HepG2 (cell line): ENCODE measurements around the gene ZNF367. TPM values are rescaled to one million over a fixed set of nuclear protein-coding genes. Genes with fewer than 3 reads are reported as not detected.

ENCODE experiments used
- CENPT ChIP-seq: sonication (generic); formaldehyde crosslinking; IDR thresholded peaks from 2 replicates; pipeline ENCODE4 v1.8.0; 2022; ENCODE audit warnings: low read depth, mild to moderate bottlenecking, moderate library complexity, missing genetic modification reagents
- FOXK2 ChIP-seq: fragments of 450-650 bp; IDR thresholded peaks from 2 replicates; pipeline ENCODE4 v1.6.1; 2016
- GPN1 ChIP-seq: sonication (generic); formaldehyde crosslinking; IDR thresholded peaks from 2 replicates; pipeline ENCODE4 v1.5.1; 2020; ENCODE audit warnings: missing genetic modification reagents, borderline replicate concordance
- GTF2F1 ChIP-seq: fragments of 150-350 bp; IDR thresholded peaks from 2 replicates; pipeline ENCODE4 v1.6.1; 2014; ENCODE audit warnings: low read length
- MAFK ChIP-seq, 2 experiments: IDR thresholded peaks in 1 of 2; conservative IDR thresholded peaks in 1 of 2; 2 replicates each; pipeline ENCODE4 v1.6.1; 2011; ENCODE audit warnings: improper control_type of control experiment in 2 of 2, low read length in 2 of 2
- NR2F6 ChIP-seq, 2 experiments: IDR thresholded peaks; 2 replicates each; pipeline ENCODE4 v1.6.1; 2016; ENCODE audit warnings: antibody characterized with exemption in 1 of 2, mild to moderate bottlenecking in 1 of 2
- SPEN ChIP-seq: sonication (generic); formaldehyde crosslinking; IDR thresholded peaks from 2 replicates; pipeline ENCODE4 v1.5.1; 2020; ENCODE audit warnings: low read depth, mild to moderate bottlenecking, missing genetic modification reagents
- ZNF232 ChIP-seq: sonication (generic); formaldehyde crosslinking; IDR thresholded peaks from 2 replicates; pipeline ENCODE4 v1.4.0; 2020; ENCODE audit warnings: missing genetic modification reagents, borderline replicate concordance
- ZNF326 ChIP-seq: sonication (generic); formaldehyde crosslinking; IDR thresholded peaks from 2 replicates; pipeline ENCODE4 v1.4.0; 2020; ENCODE audit warnings: missing genetic modification reagents, borderline replicate concordance
- ZSCAN22 ChIP-seq: sonication (generic); formaldehyde crosslinking; IDR thresholded peaks from 2 replicates; pipeline ENCODE4 v1.4.0; 2020; ENCODE audit warnings: mild to moderate bottlenecking, missing genetic modification reagents
- polyA plus RNA-seq, 8 experiments: library from polyadenylated mRNA; depleted of rRNA in 3 of 8; stranded (reverse) in 7 of 8; unstranded in 1 of 8; fragments of >200 nt; fragmentation: Illumina TruSeq in 4 of 8; extraction: Trizol in 4 of 8; gene quantifications; 2 replicates each; pipeline versions ENCODE4 v1.2.1 to v1.2.3, GENCODE V29; 2011 to 2016; ENCODE audit warnings: low read depth in 4 of 8, missing spikeins in 1 of 8, mixed read lengths in 1 of 8; ENCODE audit not compliant: insufficient read depth in 1 of 8
- total RNA-seq, 5 experiments: library from RNA; depleted of rRNA; stranded (reverse); fragments of >200 nt; fragmentation: Illumina TruSeq; extraction: Trizol; gene quantifications; 2 replicates each; pipeline ENCODE4 v1.2.3, GENCODE V29; 2016; ENCODE audit warnings: low read depth in 1 of 5
- TF ChIP-seq, protein P1 (sequence below): sonication (generic); formaldehyde crosslinking; IDR thresholded peaks from 2 replicates; pipeline ENCODE4 v1.5.1; 2020; ENCODE audit warnings: mild to moderate bottlenecking, missing genetic modification reagents, borderline replicate concordance
- TF ChIP-seq, protein P2 (sequence below): sonication (generic); formaldehyde crosslinking; IDR thresholded peaks from 2 replicates; pipeline ENCODE4 v1.4.0; 2020; ENCODE audit warnings: missing genetic modification reagents
- TF ChIP-seq, protein P3 (sequence below): sonication (generic); formaldehyde crosslinking; IDR thresholded peaks from 2 replicates; pipeline ENCODE4 v1.4.0; 2020; ENCODE audit warnings: missing genetic modification reagents
- TF ChIP-seq, protein P4 (sequence below): sonication (generic); formaldehyde crosslinking; IDR thresholded peaks from 2 replicates; pipeline ENCODE4 v1.4.0; 2020; ENCODE audit warnings: missing genetic modification reagents, borderline replicate concordance

ZNF367 gene
- total and polyA plus RNA-seq, 2 of the 13 experiments (the other 11 are each of a cell fraction or from before 2014, with no cell fraction given), result 2.9 to 7.7 TPM

DNA sequence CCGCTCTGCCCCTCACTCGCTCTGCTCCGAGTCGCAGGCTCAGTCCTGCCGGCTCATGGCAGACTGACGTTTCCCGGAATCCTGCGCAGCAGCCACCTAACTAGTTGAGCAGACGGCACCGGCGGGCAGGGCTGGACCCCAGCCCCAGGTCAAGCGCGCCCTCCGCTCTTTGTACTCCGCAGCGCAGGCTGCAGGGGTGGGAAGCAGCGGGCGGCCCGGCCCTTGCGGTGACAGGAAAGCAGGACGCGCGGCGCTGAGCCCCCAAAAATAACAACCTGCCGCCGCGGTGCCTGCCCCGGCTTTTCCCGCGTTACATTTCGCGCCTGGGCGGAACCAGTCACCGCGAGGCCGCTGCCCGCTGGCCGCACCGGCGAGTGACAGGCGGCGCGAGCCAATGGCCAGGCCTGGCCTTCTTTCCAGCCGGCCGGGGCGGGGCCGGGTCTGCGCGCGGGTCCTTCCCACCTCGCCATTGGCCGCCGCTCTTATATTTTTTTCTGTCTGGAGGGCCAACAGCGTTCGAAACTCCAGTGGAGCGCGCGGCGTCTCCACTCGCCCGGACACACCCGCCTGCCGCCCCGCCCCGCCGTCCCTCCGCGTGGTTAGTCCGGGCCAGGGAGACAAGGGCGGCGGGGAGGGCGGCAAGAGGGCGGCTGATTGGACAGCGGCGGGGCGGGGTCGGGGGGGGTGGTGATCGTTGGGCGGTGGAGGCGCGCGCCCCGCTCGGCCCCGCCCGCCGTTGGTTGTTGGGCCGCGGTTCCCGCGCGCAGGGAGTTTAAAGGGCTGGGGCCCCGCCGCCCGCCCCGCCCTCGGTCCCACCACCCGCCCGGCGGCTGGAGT is at the start of gene ZNF367 (continued):
- TF ChIP-seq, protein P1, sequence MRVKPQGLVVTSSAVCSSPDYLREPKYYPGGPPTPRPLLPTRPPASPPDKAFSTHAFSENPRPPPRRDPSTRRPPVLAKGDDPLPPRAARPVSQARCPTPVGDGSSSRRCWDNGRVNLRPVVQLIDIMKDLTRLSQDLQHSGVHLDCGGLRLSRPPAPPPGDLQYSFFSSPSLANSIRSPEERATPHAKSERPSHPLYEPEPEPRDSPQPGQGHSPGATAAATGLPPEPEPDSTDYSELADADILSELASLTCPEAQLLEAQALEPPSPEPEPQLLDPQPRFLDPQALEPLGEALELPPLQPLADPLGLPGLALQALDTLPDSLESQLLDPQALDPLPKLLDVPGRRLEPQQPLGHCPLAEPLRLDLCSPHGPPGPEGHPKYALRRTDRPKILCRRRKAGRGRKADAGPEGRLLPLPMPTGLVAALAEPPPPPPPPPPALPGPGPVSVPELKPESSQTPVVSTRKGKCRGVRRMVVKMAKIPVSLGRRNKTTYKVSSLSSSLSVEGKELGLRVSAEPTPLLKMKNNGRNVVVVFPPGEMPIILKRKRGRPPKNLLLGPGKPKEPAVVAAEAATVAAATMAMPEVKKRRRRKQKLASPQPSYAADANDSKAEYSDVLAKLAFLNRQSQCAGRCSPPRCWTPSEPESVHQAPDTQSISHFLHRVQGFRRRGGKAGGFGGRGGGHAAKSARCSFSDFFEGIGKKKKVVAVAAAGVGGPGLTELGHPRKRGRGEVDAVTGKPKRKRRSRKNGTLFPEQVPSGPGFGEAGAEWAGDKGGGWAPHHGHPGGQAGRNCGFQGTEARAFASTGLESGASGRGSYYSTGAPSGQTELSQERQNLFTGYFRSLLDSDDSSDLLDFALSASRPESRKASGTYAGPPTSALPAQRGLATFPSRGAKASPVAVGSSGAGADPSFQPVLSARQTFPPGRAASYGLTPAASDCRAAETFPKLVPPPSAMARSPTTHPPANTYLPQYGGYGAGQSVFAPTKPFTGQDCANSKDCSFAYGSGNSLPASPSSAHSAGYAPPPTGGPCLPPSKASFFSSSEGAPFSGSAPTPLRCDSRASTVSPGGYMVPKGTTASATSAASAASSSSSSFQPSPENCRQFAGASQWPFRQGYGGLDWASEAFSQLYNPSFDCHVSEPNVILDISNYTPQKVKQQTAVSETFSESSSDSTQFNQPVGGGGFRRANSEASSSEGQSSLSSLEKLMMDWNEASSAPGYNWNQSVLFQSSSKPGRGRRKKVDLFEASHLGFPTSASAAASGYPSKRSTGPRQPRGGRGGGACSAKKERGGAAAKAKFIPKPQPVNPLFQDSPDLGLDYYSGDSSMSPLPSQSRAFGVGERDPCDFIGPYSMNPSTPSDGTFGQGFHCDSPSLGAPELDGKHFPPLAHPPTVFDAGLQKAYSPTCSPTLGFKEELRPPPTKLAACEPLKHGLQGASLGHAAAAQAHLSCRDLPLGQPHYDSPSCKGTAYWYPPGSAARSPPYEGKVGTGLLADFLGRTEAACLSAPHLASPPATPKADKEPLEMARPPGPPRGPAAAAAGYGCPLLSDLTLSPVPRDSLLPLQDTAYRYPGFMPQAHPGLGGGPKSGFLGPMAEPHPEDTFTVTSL (CRISPR knock-in tag), result no peak
- TF ChIP-seq GTF2F1, result no peak
- TF ChIP-seq MAFK (conservative IDR thresholded peaks at IDR 0.05 in 1 of 2, IDR thresholded peaks at IDR 0.05 in 1 of 2; ENCODE audit: low read length in 2 of 2), result no peak
- no peak for TF ChIP-seq GPN1 (CRISPR knock-in tag)
- no peak for TF ChIP-seq ZNF326
- peak; percentile 84; the same call in 1 of the 2 replicates for TF ChIP-seq ZNF232
- no peak for TF ChIP-seq FOXK2
- TF ChIP-seq, protein P2, sequence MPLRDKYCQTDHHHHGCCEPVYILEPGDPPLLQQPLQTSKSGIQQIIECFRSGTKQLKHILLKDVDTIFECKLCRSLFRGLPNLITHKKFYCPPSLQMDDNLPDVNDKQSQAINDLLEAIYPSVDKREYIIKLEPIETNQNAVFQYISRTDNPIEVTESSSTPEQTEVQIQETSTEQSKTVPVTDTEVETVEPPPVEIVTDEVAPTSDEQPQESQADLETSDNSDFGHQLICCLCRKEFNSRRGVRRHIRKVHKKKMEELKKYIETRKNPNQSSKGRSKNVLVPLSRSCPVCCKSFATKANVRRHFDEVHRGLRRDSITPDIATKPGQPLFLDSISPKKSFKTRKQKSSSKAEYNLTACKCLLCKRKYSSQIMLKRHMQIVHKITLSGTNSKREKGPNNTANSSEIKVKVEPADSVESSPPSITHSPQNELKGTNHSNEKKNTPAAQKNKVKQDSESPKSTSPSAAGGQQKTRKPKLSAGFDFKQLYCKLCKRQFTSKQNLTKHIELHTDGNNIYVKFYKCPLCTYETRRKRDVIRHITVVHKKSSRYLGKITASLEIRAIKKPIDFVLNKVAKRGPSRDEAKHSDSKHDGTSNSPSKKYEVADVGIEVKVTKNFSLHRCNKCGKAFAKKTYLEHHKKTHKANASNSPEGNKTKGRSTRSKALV, result no peak
- TF ChIP-seq ZSCAN22 (CRISPR knock-in tag), result no peak
- TF ChIP-seq, protein P3, sequence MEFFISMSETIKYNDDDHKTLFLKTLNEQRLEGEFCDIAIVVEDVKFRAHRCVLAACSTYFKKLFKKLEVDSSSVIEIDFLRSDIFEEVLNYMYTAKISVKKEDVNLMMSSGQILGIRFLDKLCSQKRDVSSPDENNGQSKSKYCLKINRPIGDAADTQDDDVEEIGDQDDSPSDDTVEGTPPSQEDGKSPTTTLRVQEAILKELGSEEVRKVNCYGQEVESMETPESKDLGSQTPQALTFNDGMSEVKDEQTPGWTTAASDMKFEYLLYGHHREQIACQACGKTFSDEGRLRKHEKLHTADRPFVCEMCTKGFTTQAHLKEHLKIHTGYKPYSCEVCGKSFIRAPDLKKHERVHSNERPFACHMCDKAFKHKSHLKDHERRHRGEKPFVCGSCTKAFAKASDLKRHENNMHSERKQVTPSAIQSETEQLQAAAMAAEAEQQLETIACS (CRISPR knock-in tag), result peak; percentile 71; the same call in 1 of the 2 replicates
- peak; percentile 14 for TF ChIP-seq SPEN
- no peak for TF ChIP-seq NR2F6 (IDR thresholded peaks at IDR 0.05)
- TF ChIP-seq NR2F6 (CRISPR knock-in tag; IDR thresholded peaks at IDR 0.05), result no peak
- TF ChIP-seq, protein P4, sequence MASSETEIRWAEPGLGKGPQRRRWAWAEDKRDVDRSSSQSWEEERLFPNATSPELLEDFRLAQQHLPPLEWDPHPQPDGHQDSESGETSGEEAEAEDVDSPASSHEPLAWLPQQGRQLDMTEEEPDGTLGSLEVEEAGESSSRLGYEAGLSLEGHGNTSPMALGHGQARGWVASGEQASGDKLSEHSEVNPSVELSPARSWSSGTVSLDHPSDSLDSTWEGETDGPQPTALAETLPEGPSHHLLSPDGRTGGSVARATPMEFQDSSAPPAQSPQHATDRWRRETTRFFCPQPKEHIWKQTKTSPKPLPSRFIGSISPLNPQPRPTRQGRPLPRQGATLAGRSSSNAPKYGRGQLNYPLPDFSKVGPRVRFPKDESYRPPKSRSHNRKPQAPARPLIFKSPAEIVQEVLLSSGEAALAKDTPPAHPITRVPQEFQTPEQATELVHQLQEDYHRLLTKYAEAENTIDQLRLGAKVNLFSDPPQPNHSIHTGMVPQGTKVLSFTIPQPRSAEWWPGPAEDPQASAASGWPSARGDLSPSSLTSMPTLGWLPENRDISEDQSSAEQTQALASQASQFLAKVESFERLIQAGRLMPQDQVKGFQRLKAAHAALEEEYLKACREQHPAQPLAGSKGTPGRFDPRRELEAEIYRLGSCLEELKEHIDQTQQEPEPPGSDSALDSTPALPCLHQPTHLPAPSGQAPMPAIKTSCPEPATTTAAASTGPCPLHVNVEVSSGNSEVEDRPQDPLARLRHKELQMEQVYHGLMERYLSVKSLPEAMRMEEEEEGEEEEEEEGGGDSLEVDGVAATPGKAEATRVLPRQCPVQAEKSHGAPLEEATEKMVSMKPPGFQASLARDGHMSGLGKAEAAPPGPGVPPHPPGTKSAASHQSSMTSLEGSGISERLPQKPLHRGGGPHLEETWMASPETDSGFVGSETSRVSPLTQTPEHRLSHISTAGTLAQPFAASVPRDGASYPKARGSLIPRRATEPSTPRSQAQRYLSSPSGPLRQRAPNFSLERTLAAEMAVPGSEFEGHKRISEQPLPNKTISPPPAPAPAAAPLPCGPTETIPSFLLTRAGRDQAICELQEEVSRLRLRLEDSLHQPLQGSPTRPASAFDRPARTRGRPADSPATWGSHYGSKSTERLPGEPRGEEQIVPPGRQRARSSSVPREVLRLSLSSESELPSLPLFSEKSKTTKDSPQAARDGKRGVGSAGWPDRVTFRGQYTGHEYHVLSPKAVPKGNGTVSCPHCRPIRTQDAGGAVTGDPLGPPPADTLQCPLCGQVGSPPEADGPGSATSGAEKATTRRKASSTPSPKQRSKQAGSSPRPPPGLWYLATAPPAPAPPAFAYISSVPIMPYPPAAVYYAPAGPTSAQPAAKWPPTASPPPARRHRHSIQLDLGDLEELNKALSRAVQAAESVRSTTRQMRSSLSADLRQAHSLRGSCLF (CRISPR knock-in tag), result 0 out of 2 replicates have a peak, but pooled peaks have one; percentile 61
- 0 out of 2 replicates have a peak, but pooled peaks have one; percentile 23 for TF ChIP-seq CENPT (CRISPR knock-in tag)
